ENCODE results near the gene DRG1.

- TF ChIP-seq TAF1 (IDR thresholded peaks at IDR 0.05; ENCODE audit: borderline replicate concordance, insufficient read depth, low read length) = no peak
- no peak for TF ChIP-seq REST (IDR thresholded peaks at IDR 0.05; ENCODE audit: insufficient read depth in 1 of 2, low read depth in 2 of 2, low read length in 2 of 2)
- TF ChIP-seq POLR2AphosphoS5 (IDR thresholded peaks at IDR 0.05; ENCODE audit: low read depth, low read length) = no peak
- TF ChIP-seq SIN3A (IDR thresholded peaks at IDR 0.05; ENCODE audit: borderline replicate concordance, insufficient read depth, low read length) = no peak
Observed at GRCh38 chr22:31361743-31362142, 37.7 kb upstream of the DRG1 start.

Data from PFSK-1 (cell line).